Astrocyte (in vitro differentiated cells and primary cell): ENCODE measurements around the gene ZNF609. TPM values are rescaled to one million over a fixed set of nuclear protein-coding genes. Genes with fewer than 3 reads are reported as not detected.

Experiments used
- DNase-seq: peaks from one replicate; pipeline ENCODE4 v3.0.0-alpha.2; 2010; ENCODE audit warnings: low read depth
- FAIRE-seq: peaks from 2 replicates; lab custom pipeline; 2011; peaks lifted over from hg19 to GRCh38; lab: Jason Lieb, UNC
- H2AFZ ChIP-seq: 2 replicates; pipeline ENCODE4 v1.6.0; 2012; ENCODE audit warnings: low read depth, low read length, inconsistent platforms
- H3K27ac ChIP-seq: 2 replicates; pipeline ENCODE4 v1.5.1; 2011; ENCODE audit warnings: low read depth, low read length, inconsistent platforms
- H3K27me3 ChIP-seq: 2 replicates; pipeline ENCODE4 v1.6.0; 2011; ENCODE audit warnings: low read length, inconsistent platforms; ENCODE audit not compliant: insufficient read depth
- H3K36me3 ChIP-seq: 2 replicates; pipeline ENCODE4 v1.5.1; 2011; ENCODE audit warnings: low read length, inconsistent platforms; ENCODE audit not compliant: insufficient read depth
- H3K4me1 ChIP-seq: 2 replicates; pipeline ENCODE4 v1.5.1; 2011; ENCODE audit warnings: low read length, inconsistent platforms; ENCODE audit not compliant: insufficient read depth
- H3K4me2 ChIP-seq: 2 replicates; pipeline ENCODE4 v1.6.0; 2012; ENCODE audit warnings: low read length, inconsistent platforms
- H3K4me3 ChIP-seq: 2 replicates; pipeline ENCODE4 v1.5.1; 2011; ENCODE audit warnings: low read depth, mild to moderate bottlenecking, low read length, inconsistent platforms; ENCODE audit not compliant: insufficient read depth
- H3K79me2 ChIP-seq: 2 replicates; pipeline ENCODE4 v1.6.0; 2012; ENCODE audit warnings: mild to moderate bottlenecking, low read length, inconsistent platforms; ENCODE audit not compliant: insufficient read depth
- H3K9ac ChIP-seq: 2 replicates; pipeline ENCODE4 v1.6.0; 2012; ENCODE audit warnings: mild to moderate bottlenecking, low read length, inconsistent platforms
- H3K9me3 ChIP-seq: 2 replicates; pipeline ENCODE4 v1.5.1; 2012; ENCODE audit warnings: low read depth, mild to moderate bottlenecking, low read length, inconsistent platforms; ENCODE audit not compliant: insufficient read depth
- H4K20me1 ChIP-seq: 2 replicates; pipeline ENCODE4 v1.6.0; 2012; ENCODE audit warnings: low read length, inconsistent platforms; ENCODE audit not compliant: insufficient read depth
- H3K27ac Mint-ChIP-seq: one replicate; pipeline ENCODE4 v1.8.0; 2021; ENCODE audit warnings: mild to moderate bottlenecking, mixed read lengths; ENCODE audit not compliant: unreplicated experiment
- H3K27me3 Mint-ChIP-seq: one replicate; pipeline ENCODE4 v1.8.0; 2021; ENCODE audit warnings: low read depth, mixed read lengths; ENCODE audit not compliant: unreplicated experiment
- H3K36me3 Mint-ChIP-seq: one replicate; pipeline ENCODE4 v1.8.0; 2021; ENCODE audit warnings: low read depth, mixed read lengths; ENCODE audit not compliant: unreplicated experiment
- H3K4me1 Mint-ChIP-seq: one replicate; pipeline ENCODE4 v1.8.0; 2021; ENCODE audit warnings: low read depth, mixed read lengths; ENCODE audit not compliant: unreplicated experiment
- H3K4me3 Mint-ChIP-seq: one replicate; pipeline ENCODE4 v1.8.0; 2021; ENCODE audit warnings: mild to moderate bottlenecking, moderate library complexity, mixed read lengths; ENCODE audit not compliant: unreplicated experiment
- H3K9me3 Mint-ChIP-seq: one replicate; pipeline ENCODE4 v1.8.0; 2021; ENCODE audit warnings: mild to moderate bottlenecking, mixed read lengths; ENCODE audit not compliant: unreplicated experiment
- EZH2 ChIP-seq: IDR thresholded peaks from 2 replicates; pipeline ENCODE4 v1.6.1; 2012; ENCODE audit warnings: mild to moderate bottlenecking, low read length, inconsistent platforms; ENCODE audit not compliant: insufficient read depth
- total RNA-seq: library from RNA; stranded (reverse); gene quantifications from 2 replicates; pipeline ENCODE4 v1.2.1, GENCODE V29; 2021
- TF ChIP-seq, protein P1 (sequence below): IDR thresholded peaks from 2 replicates; pipeline ENCODE4 v1.5.1; 2011; ENCODE audit warnings: low read depth, mild to moderate bottlenecking, inconsistent platforms, low read length, moderate library complexity; ENCODE audit not compliant: insufficient read depth

Gene ZNF609
- total RNA-seq, 1 donor from 2014 or later, result 38.5 TPM

DNA sequence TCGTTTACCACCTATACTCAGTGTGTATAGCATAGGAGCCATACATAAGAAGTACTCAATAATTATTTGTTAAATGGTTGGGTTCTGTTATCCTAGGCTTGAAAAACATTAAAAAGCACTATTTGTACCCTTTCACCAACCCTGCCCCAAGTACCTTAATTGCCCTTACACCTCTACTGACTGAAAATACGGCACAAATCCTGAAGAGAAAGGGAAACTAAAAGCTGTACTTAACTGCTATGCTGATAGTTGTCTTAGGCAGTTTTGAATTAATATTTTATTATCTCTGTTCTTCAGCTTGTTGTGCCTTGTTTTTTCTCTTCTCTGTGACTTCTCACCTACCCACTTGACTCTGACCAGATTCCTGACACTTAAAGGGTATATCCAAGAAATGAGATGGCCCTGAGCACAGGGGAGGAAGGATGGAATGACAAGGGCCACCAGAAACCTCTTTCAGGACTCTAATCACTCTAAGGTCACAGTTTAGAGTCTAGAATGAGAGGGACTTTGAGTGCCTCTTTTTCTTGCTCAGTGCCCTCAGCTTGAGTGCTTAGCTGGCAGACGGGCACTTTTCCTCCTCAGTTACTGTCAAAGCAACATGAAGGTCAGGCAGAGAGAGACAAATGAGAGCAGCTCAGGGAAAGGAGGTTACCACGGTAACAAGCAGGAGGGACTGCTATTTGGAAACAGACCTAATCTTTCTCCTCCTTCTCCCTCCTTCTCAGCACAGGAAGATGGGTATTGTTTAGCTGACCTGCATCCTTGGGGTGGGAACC is 136.5 kb downstream of the ZNF609 start:
- Mint-ChIP-seq H3K36me3 (peaks cover 3% of the 10 kb centered on the region), H3K27me3 (no peaks in the 10 kb centered on the region), H3K27ac (peak overlapping the region; percentile 71), H3K4me3 (no peak overlapping the region), H3K4me1 (peaks cover 25% of the 10 kb centered on the region), H3K9me3 (no peaks in the 10 kb centered on the region)
- Histone ChIP-seq H3K36me3 (no peaks in the 10 kb centered on the region), H3K27me3 (no peaks in the 10 kb centered on the region), H3K27ac (no peak overlapping the region), H3K9ac (no peak overlapping the region), H3K4me2 (peak overlapping the region; percentile 14), H3K4me1 (no peaks in the 10 kb centered on the region), H3K4me3 (no peak overlapping the region), H2AFZ (no peak overlapping the region), H4K20me1 (peaks cover 72% of the 10 kb centered on the region), H3K79me2 (peaks cover 68% of the 10 kb centered on the region), H3K9me3 (no peaks in the 10 kb centered on the region)
- FAIRE-seq, result no peak
- peak; percentile 55 for DNase-seq
- TF ChIP-seq EZH2, result no peak
- TF ChIP-seq, protein P1, sequence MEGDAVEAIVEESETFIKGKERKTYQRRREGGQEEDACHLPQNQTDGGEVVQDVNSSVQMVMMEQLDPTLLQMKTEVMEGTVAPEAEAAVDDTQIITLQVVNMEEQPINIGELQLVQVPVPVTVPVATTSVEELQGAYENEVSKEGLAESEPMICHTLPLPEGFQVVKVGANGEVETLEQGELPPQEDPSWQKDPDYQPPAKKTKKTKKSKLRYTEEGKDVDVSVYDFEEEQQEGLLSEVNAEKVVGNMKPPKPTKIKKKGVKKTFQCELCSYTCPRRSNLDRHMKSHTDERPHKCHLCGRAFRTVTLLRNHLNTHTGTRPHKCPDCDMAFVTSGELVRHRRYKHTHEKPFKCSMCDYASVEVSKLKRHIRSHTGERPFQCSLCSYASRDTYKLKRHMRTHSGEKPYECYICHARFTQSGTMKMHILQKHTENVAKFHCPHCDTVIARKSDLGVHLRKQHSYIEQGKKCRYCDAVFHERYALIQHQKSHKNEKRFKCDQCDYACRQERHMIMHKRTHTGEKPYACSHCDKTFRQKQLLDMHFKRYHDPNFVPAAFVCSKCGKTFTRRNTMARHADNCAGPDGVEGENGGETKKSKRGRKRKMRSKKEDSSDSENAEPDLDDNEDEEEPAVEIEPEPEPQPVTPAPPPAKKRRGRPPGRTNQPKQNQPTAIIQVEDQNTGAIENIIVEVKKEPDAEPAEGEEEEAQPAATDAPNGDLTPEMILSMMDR, result no peak

DNA sequence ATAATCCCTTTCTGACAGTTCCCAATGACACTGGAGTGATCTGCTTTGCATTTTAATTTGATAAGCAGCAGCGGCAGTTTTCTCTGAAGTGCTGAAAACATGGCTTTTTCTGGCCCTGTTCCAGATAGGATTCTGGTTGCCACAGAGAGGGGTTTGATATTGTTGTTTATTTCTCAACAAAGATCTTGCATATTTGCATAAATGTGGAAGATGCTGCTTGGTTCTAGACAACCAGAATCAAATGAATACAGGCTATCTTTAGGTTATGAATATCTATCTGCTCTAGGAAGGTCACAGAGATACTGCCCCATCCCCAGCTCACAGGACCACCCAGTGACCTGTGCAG is 137.1 kb downstream of the ZNF609 start:
- DNase-seq (no peak), FAIRE-seq (no peak)
- Mint-ChIP-seq H3K4me1 (peaks cover 30% of the 10 kb centered on the region), H3K27me3 (no peaks in the 10 kb centered on the region), H3K4me3 (no peak overlapping the region), H3K36me3 (peaks cover 3% of the 10 kb centered on the region), H3K27ac (peak overlapping the region; percentile 35), H3K9me3 (no peaks in the 10 kb centered on the region)
- H3K4me1 ChIP-seq, result no peaks in the 10 kb centered on the region
- H3K79me2 ChIP-seq, result peaks cover 73% of the 10 kb centered on the region
- H3K4me3 ChIP-seq, result no peak overlapping the region
- H3K27ac ChIP-seq, result no peak overlapping the region
- H3K4me2 ChIP-seq, result peak overlapping the region; percentile 14
- H3K9ac ChIP-seq, result no peak overlapping the region
- peaks cover 73% of the 10 kb centered on the region for H4K20me1 ChIP-seq
- no peak overlapping the region for H2AFZ ChIP-seq
- H3K36me3 ChIP-seq, result no peaks in the 10 kb centered on the region
- TF ChIP-seq, protein P1, result no peak
- TF ChIP-seq EZH2, result no peak
- no peaks in the 10 kb centered on the region for H3K27me3 ChIP-seq
- H3K9me3 ChIP-seq, result no peaks in the 10 kb centered on the region

DNA sequence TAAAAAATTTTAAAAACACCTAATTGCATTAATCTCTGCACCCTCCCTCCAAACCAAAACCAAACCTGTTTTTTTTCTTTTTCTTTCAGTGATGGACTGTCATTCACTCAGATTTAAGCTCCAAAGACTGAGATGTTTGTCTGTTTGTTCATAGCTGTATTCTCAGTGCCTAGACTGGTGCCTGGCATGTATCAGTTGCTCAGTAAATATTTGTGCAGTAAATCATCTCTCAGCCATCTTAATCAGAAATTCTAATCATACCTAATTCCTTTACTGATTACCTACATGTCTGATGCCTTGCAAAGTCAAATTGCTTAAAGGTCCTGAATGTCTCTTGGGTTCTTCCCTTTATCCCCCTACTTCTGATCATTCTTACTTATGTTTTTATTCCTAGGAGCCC is 138.8 kb downstream of the ZNF609 start:
- TF ChIP-seq EZH2, result no peak
- TF ChIP-seq, protein P1, result no peak
- Histone ChIP-seq H3K4me2 (no peak overlapping the region), H3K4me3 (no peak overlapping the region), H3K4me1 (no peaks in the 10 kb centered on the region), H2AFZ (no peak overlapping the region), H4K20me1 (peaks cover 76% of the 10 kb centered on the region), H3K36me3 (no peaks in the 10 kb centered on the region), H3K27me3 (no peaks in the 10 kb centered on the region), H3K9me3 (no peaks in the 10 kb centered on the region), H3K27ac (no peak overlapping the region), H3K9ac (no peak overlapping the region), H3K79me2 (peaks cover 84% of the 10 kb centered on the region)
- H3K27ac Mint-ChIP-seq, result no peak overlapping the region
- no peaks in the 10 kb centered on the region for H3K36me3 Mint-ChIP-seq
- H3K4me1 Mint-ChIP-seq, result peaks cover 30% of the 10 kb centered on the region
- no peak for FAIRE-seq
- H3K4me3 Mint-ChIP-seq, result no peak overlapping the region
- DNase-seq, result no peak
- H3K9me3 Mint-ChIP-seq, result no peaks in the 10 kb centered on the region
- H3K27me3 Mint-ChIP-seq, result no peaks in the 10 kb centered on the region
